HEK293T (cell line): Measurements from ENCODE around the gene UFSP1.

Source experiments
- ARNT ChIP-seq: fragments of 450-650 bp; IDR thresholded peaks from 2 replicates; pipeline ENCODE4 v1.6.1; 2017; ENCODE audit warnings: mild to moderate bottlenecking
- FOXA1 ChIP-seq: fragments of 450-650 bp; IDR thresholded peaks from 2 replicates; pipeline ENCODE4 v1.6.1; 2016; ENCODE audit warnings: mild to moderate bottlenecking
- FOXK2 ChIP-seq: fragments of 450-650 bp; IDR thresholded peaks from 2 replicates; pipeline ENCODE4 v1.6.1; 2016; ENCODE audit warnings: mild to moderate bottlenecking
- NFRKB ChIP-seq: fragments of 450-650 bp; IDR thresholded peaks from 2 replicates; pipeline ENCODE4 v1.6.1; 2016; ENCODE audit warnings: mild to moderate bottlenecking, moderate library complexity
- SP1 ChIP-seq: fragments of 450-650 bp; IDR thresholded peaks from 2 replicates; pipeline ENCODE4 v1.6.1; 2017
- SUZ12 ChIP-seq: fragments of 450-650 bp; IDR thresholded peaks from 2 replicates; pipeline ENCODE4 v1.6.1; 2016; ENCODE audit warnings: mild to moderate bottlenecking
- TARDBP ChIP-seq: fragments of 450-650 bp; IDR thresholded peaks from 2 replicates; pipeline ENCODE4 v1.6.1; 2016

- TF ChIP-seq TARDBP (no peak), ARNT (no peak), SP1 (no peak), FOXK2 (no peak), SUZ12 (no peak), FOXA1 (no peak), NFRKB (no peak)
Measured at GRCh38 chr7:100933734-100934133, 44.2 kb upstream of the UFSP1 start.
